ENCODE data around the gene MRPS23. TPM values are rescaled to one million over a fixed set of nuclear protein-coding genes. Genes with fewer than 3 reads are reported as not detected.
A peak's percentile ranks its signal among the peaks of the same experiment; 100 is the strongest.

The MRPS23 gene
- total and polyA plus RNA-seq, 2 of the 13 experiments (the other 11 are each of a cell fraction or from before 2014, with no cell fraction given): 63.2 to 181 TPM

DNA sequence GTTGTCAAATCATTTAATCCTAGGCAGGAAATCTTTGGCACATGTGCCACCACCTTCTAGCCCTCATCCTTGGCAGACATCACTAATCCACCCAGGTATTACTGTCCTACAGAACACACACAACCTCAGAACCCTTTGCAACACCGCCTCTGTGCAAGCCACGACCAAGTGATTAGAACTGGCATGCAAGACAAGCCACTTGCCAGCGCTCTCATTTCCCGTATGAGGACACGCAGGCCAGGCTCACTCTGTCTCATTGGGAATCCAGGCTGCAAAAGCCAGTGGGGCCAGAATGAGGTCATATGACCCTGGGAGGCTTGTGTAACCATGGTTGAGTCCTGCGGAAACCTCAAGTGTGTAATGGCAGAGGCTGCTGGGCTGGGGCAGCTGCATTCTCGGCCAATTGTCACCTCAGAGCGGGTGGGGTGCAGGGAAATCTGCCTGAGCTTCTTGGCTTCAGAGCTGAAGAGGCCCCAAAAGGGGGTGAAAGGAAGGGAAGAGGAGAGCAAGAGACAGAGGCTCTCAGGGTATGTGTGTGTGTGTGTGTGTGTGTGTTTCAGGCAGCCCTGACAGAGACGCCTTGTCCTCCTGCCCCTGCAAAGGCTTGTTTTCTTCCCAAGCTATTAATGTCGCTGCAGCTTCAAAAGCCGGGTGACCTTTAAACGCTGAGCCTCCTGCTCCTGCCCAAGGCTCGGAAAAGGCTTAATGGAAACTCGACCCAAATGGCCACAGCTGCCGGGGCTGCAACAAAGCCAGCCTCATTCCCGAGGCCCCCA lies 43.2 kb upstream of the MRPS23 start (continued):
- TF ChIP-seq, protein P1, sequence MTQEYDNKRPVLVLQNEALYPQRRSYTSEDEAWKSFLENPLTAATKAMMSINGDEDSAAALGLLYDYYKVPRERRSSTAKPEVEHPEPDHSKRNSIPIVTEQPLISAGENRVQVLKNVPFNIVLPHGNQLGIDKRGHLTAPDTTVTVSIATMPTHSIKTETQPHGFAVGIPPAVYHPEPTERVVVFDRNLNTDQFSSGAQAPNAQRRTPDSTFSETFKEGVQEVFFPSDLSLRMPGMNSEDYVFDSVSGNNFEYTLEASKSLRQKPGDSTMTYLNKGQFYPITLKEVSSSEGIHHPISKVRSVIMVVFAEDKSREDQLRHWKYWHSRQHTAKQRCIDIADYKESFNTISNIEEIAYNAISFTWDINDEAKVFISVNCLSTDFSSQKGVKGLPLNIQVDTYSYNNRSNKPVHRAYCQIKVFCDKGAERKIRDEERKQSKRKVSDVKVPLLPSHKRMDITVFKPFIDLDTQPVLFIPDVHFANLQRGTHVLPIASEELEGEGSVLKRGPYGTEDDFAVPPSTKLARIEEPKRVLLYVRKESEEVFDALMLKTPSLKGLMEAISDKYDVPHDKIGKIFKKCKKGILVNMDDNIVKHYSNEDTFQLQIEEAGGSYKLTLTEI (CRISPR knock-in tag; conservative IDR thresholded peaks at IDR 0.05): no peak
- TF ChIP-seq MXI1 (IDR thresholded peaks at IDR 0.05; ENCODE audit: borderline replicate concordance, low read depth, low read length) (peak; percentile 32; the same call in 1 of the 3 replicates), ZSCAN30 (CRISPR knock-in tag; IDR thresholded peaks at IDR 0.05) (no peak), POLR2A (IDR thresholded peaks at IDR 0.05; ENCODE audit: insufficient read depth in 1 of 2, low read depth in 2 of 2, low read length in 2 of 2) (peak; percentile 76 to 77), MAFG (CRISPR knock-in tag; IDR thresholded peaks at IDR 0.05) (no peak), ZBTB20 (CRISPR knock-in tag; IDR thresholded peaks at IDR 0.05; ENCODE audit: borderline replicate concordance, low read depth) (peak; percentile 65), ZBTB38 (CRISPR knock-in tag; IDR thresholded peaks at IDR 0.05) (no peak; the same call in 1 of the 2 replicates), ZMYM2 (CRISPR knock-in tag; IDR thresholded peaks at IDR 0.05) (peak; percentile 26; the same call in 1 of the 2 replicates), HMG20B (CRISPR knock-in tag; conservative IDR thresholded peaks at IDR 0.05) (0 out of 2 replicates have a peak, but pooled peaks have one; percentile 28), ZNF44 (CRISPR knock-in tag; IDR thresholded peaks at IDR 0.05) (0 out of 2 replicates have a peak, but pooled peaks have one; percentile 24), NFE2L2 (IDR thresholded peaks at IDR 0.05; ENCODE audit: low read length) (no peak), AGO2 (optimal IDR thresholded peaks at IDR 0.05; ENCODE audit: low read depth, low read length) (no peak), ELF4 (CRISPR knock-in tag; IDR thresholded peaks at IDR 0.05; ENCODE audit: borderline replicate concordance) (no peak), ETV6 (CRISPR knock-in tag; conservative IDR thresholded peaks at IDR 0.05) (no peak), ZFY (CRISPR knock-in tag; IDR thresholded peaks at IDR 0.05) (no peak; the same call in 1 of the 2 replicates), FOXP1 (IDR thresholded peaks at IDR 0.05) (no peak), FOXP1 (CRISPR knock-in tag; IDR thresholded peaks at IDR 0.05) (peak; percentile 15; the same call in 1 of the 2 replicates), SP140L (CRISPR knock-in tag; IDR thresholded peaks at IDR 0.05; ENCODE audit: borderline replicate concordance) (no peak)
- TF ChIP-seq, protein P2, sequence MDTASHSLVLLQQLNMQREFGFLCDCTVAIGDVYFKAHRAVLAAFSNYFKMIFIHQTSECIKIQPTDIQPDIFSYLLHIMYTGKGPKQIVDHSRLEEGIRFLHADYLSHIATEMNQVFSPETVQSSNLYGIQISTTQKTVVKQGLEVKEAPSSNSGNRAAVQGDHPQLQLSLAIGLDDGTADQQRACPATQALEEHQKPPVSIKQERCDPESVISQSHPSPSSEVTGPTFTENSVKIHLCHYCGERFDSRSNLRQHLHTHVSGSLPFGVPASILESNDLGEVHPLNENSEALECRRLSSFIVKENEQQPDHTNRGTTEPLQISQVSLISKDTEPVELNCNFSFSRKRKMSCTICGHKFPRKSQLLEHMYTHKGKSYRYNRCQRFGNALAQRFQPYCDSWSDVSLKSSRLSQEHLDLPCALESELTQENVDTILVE (CRISPR knock-in tag; IDR thresholded peaks at IDR 0.05): 0 out of 2 replicates have a peak, but pooled peaks have one; percentile 9
- TF ChIP-seq, protein P3, sequence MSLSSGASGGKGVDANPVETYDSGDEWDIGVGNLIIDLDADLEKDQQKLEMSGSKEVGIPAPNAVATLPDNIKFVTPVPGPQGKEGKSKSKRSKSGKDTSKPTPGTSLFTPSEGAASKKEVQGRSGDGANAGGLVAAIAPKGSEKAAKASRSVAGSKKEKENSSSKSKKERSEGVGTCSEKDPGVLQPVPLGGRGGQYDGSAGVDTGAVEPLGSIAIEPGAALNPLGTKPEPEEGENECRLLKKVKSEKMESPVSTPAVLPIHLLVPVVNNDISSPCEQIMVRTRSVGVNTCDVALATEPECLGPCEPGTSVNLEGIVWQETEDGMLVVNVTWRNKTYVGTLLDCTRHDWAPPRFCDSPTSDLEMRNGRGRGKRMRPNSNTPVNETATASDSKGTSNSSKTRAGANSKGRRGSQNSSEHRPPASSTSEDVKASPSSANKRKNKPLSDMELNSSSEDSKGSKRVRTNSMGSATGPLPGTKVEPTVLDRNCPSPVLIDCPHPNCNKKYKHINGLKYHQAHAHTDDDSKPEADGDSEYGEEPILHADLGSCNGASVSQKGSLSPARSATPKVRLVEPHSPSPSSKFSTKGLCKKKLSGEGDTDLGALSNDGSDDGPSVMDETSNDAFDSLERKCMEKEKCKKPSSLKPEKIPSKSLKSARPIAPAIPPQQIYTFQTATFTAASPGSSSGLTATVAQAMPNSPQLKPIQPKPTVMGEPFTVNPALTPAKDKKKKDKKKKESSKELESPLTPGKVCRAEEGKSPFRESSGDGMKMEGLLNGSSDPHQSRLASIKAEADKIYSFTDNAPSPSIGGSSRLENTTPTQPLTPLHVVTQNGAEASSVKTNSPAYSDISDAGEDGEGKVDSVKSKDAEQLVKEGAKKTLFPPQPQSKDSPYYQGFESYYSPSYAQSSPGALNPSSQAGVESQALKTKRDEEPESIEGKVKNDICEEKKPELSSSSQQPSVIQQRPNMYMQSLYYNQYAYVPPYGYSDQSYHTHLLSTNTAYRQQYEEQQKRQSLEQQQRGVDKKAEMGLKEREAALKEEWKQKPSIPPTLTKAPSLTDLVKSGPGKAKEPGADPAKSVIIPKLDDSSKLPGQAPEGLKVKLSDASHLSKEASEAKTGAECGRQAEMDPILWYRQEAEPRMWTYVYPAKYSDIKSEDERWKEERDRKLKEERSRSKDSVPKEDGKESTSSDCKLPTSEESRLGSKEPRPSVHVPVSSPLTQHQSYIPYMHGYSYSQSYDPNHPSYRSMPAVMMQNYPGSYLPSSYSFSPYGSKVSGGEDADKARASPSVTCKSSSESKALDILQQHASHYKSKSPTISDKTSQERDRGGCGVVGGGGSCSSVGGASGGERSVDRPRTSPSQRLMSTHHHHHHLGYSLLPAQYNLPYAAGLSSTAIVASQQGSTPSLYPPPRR (CRISPR knock-in tag; IDR thresholded peaks at IDR 0.05; ENCODE audit: borderline replicate concordance): peak; percentile 59; the same call in 1 of the 2 replicates
- TF ChIP-seq, protein P4, sequence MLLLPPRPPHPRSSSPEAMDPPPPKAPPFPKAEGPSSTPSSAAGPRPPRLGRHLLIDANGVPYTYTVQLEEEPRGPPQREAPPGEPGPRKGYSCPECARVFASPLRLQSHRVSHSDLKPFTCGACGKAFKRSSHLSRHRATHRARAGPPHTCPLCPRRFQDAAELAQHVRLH (CRISPR knock-in tag; IDR thresholded peaks at IDR 0.05; ENCODE audit: borderline replicate concordance, low read depth): no peak

Measured in HepG2 (cell line).